Type B pancreatic cell (in vitro differentiated cells): ENCODE results near the gene YTHDF1. TPM values are rescaled to one million over a fixed set of nuclear protein-coding genes. Genes with fewer than 3 reads are reported as not detected.

Source experiments
- DNase-seq: peaks from one replicate; pipeline ENCODE4 v3.0.0; 2021; ENCODE audit warnings: mixed read lengths; ENCODE audit not compliant: unreplicated experiment; ENCODE audit errors: extremely low spot score
- H3K27ac Mint-ChIP-seq: 2 replicates; pipeline ENCODE4 v1.8.0; 2021; ENCODE audit warnings: mild to moderate bottlenecking, mixed read lengths
- H3K27me3 Mint-ChIP-seq: 2 replicates; pipeline ENCODE4 v1.8.0; 2021; ENCODE audit warnings: mixed read lengths
- H3K36me3 Mint-ChIP-seq: 2 replicates; pipeline ENCODE4 v1.8.0; 2021; ENCODE audit warnings: mixed read lengths
- H3K4me1 Mint-ChIP-seq: one replicate; pipeline ENCODE4 v1.8.0; 2021; ENCODE audit warnings: mixed read lengths; ENCODE audit not compliant: unreplicated experiment
- H3K4me3 Mint-ChIP-seq: 2 replicates; pipeline ENCODE4 v1.8.0; 2021; ENCODE audit warnings: mild to moderate bottlenecking, mixed read lengths
- H3K9me3 Mint-ChIP-seq: 2 replicates; pipeline ENCODE4 v1.8.0; 2021; ENCODE audit warnings: mixed read lengths
- CTCF ChIP-seq: fragments of 200-600 bp; sonication (generic); conservative IDR thresholded peaks from 2 replicates; pipeline ENCODE4 v1.5.0; 2021; ENCODE audit warnings: antibody characterized with exemption, mild to moderate bottlenecking
- total RNA-seq: library from RNA; stranded (reverse); gene quantifications from 2 replicates; pipeline ENCODE4 v1.2.1, GENCODE V29; 2021; ENCODE audit warnings: low replicate concordance

YTHDF1 gene
- total RNA-seq, 1 donor from 2014 or later = 50.4 TPM

GRCh38 chr20:63156221-63156671, 59.7 kb downstream of the YTHDF1 start:
- no peaks in the 10 kb centered on the region for H3K9me3 Mint-ChIP-seq
- H3K36me3 Mint-ChIP-seq = no peaks in the 10 kb centered on the region
- DNase-seq = no peak
- H3K27me3 Mint-ChIP-seq = peaks cover 32% of the 10 kb centered on the region
- H3K27ac Mint-ChIP-seq = no peak overlapping the region
- no peak overlapping the region for H3K4me3 Mint-ChIP-seq
- no peaks in the 10 kb centered on the region for H3K4me1 Mint-ChIP-seq
- TF ChIP-seq CTCF = no peak

GRCh38 chr20:63155266-63156165, 60.4 kb downstream of the YTHDF1 start:
- H3K27me3 Mint-ChIP-seq = peaks cover 29% of the 10 kb centered on the region
- no peak for TF ChIP-seq CTCF
- H3K9me3 Mint-ChIP-seq = no peaks in the 10 kb centered on the region
- H3K36me3 Mint-ChIP-seq = no peaks in the 10 kb centered on the region
- no peak for DNase-seq
- H3K27ac Mint-ChIP-seq = no peak overlapping the region
- no peaks in the 10 kb centered on the region for H3K4me1 Mint-ChIP-seq
- H3K4me3 Mint-ChIP-seq = no peak overlapping the region

GRCh38 chr20:63154395-63154794, 61.5 kb downstream of the YTHDF1 start:
- TF ChIP-seq CTCF = no peak
- no peaks in the 10 kb centered on the region for H3K36me3 Mint-ChIP-seq
- H3K4me1 Mint-ChIP-seq = no peaks in the 10 kb centered on the region
- no peaks in the 10 kb centered on the region for H3K9me3 Mint-ChIP-seq
- no peak overlapping the region for H3K4me3 Mint-ChIP-seq
- peaks cover 36% of the 10 kb centered on the region for H3K27me3 Mint-ChIP-seq
- H3K27ac Mint-ChIP-seq = no peak overlapping the region
- no peak for DNase-seq

- Mint-ChIP-seq H3K4me3 (no peak overlapping the region), H3K9me3 (no peaks in the 10 kb centered on the region), H3K27ac (no peak overlapping the region), H3K36me3 (no peaks in the 10 kb centered on the region), H3K4me1 (no peaks in the 10 kb centered on the region), H3K27me3 (peaks cover 35% of the 10 kb centered on the region)
- TF ChIP-seq CTCF = no peak
- no peak for DNase-seq
Measured at GRCh38 chr20:63153254-63154221, 62.4 kb downstream of the YTHDF1 start.

- no peaks in the 10 kb centered on the region for H3K36me3 Mint-ChIP-seq
- peaks cover 43% of the 10 kb centered on the region for H3K27me3 Mint-ChIP-seq
- H3K4me1 Mint-ChIP-seq = no peaks in the 10 kb centered on the region
- no peak for DNase-seq
- peaks cover 9% of the 10 kb centered on the region for H3K9me3 Mint-ChIP-seq
- TF ChIP-seq CTCF = no peak
- no peak overlapping the region for H3K27ac Mint-ChIP-seq
- H3K4me3 Mint-ChIP-seq = no peak overlapping the region
Measured at GRCh38 chr20:63152322-63153253, 63.3 kb downstream of the YTHDF1 start.
